Stomach (tissue), 9 donors: ENCODE data around the gene HCFC1R1. TPM values are rescaled to one million over a fixed set of nuclear protein-coding genes. Genes with fewer than 3 reads are reported as not detected.
A peak's percentile ranks its signal among the peaks of the same experiment; 100 is the strongest.

Experiments
- DNase-seq, 2 donors: peaks; one replicate each; pipeline versions ENCODE4 v3.0.0 to v3.0.0-alpha.2; 2013 to 2019
- H3K27ac ChIP-seq, 5 donors: fragments of 200-600 bp in 4 of 5; sonication (generic) in 4 of 5; one replicate each; pipeline ENCODE4 v1.5.1; 2013 to 2019; ENCODE audit warnings: mild to moderate bottlenecking in 1 of 5, moderate library complexity in 1 of 5
- H3K27me3 ChIP-seq, 3 donors: fragments of 200-600 bp; sonication (generic); one replicate each; pipeline ENCODE4 v1.5.1; 2017 to 2019; ENCODE audit warnings: mixed run types in 1 of 3
- H3K36me3 ChIP-seq, 4 donors: fragments of 200-600 bp; sonication (generic); 1 replicate in 3 of 4; 2 replicates in 1 of 4; pipeline ENCODE4 v1.5.1; 2016 to 2019
- H3K4me1 ChIP-seq, 4 donors: fragments of 200-600 bp; sonication (generic); one replicate each; pipeline ENCODE4 v1.5.1; 2016 to 2019
- H3K4me3 ChIP-seq, 4 donors: fragments of 200-600 bp; sonication (generic) in 3 of 4; one replicate each; pipeline ENCODE4 v1.5.1; 2016 to 2019; ENCODE audit warnings: mild to moderate bottlenecking in 1 of 4
- H3K9me3 ChIP-seq, 4 donors: fragments of 200-600 bp; sonication (generic); one replicate each; pipeline ENCODE4 v1.5.1; 2016 to 2019
- EP300 ChIP-seq: sonication (generic); formaldehyde crosslinking; IDR thresholded peaks from one replicate; pipeline ENCODE4 v1.6.1; 2017; ENCODE audit warnings: antibody characterized with exemption
- POLR2A ChIP-seq, 4 donors: fragments of 450-650 bp; IDR thresholded peaks; one replicate each; pipeline ENCODE4 v1.6.1; 2016; ENCODE audit warnings: antibody characterized with exemption in 4 of 4, control low read depth in 2 of 4, mild to moderate bottlenecking in 1 of 4, moderate library complexity in 1 of 4
- POLR2AphosphoS5 ChIP-seq, 3 donors: sonication (generic); formaldehyde crosslinking; IDR thresholded peaks; one replicate each; pipeline ENCODE4 v1.6.1; 2016; ENCODE audit warnings: antibody characterized with exemption in 3 of 3
- WGBS, 5 donors: extraction: QIAGEN DNeasy Blood & Tissue Kit in 3 of 5; methylation state at CpG; one replicate each; pipeline versions ENCODE4 v1.1.5 to v1.1.7; 2013 to 2018; 5-methylcytosine and 5-hydroxymethylcytosine counted together
- intact Hi-C: fragments of 100-400 bp; cut with DNase I; formaldehyde crosslinking; loops from one replicate; pipeline ENCODE4 v1.15.1; 2023; ENCODE audit warnings: low total_unique reads
- polyA plus RNA-seq, 3 donors: library from polyadenylated mRNA; stranded (reverse); fragments of 200-250 nt; gene quantifications; one replicate each; pipeline ENCODE4 v1.2.3, GENCODE V29; 2013
- total RNA-seq, 5 donors: library from RNA; depleted of rRNA; stranded (reverse); fragments of >200 nt; gene quantifications; one replicate each; pipeline versions ENCODE4 v1.1.0 to v1.2.3, GENCODE V29; 2014 to 2016
- TF ChIP-seq, protein P1 (sequence below), 7 experiments: fragments of 450-650 bp in 4 of 7; fragments of 200-600 bp in 3 of 7; sonication (generic) in 3 of 7; IDR thresholded peaks; one replicate each; pipeline ENCODE4 v1.5.1; 2016 to 2019; ENCODE audit warnings: antibody characterized with exemption in 7 of 7, control low read depth in 2 of 7, mild to moderate bottlenecking in 1 of 7
- donor health status: healthy with polysubstance abuse.
- donor health status: Bipolar disorder and iron deficiency.
- donor health status: healthy.

HCFC1R1 gene
- total and polyA plus RNA-seq, 8 donors = 11.0 to 128 (median 60.7) TPM

DNA sequence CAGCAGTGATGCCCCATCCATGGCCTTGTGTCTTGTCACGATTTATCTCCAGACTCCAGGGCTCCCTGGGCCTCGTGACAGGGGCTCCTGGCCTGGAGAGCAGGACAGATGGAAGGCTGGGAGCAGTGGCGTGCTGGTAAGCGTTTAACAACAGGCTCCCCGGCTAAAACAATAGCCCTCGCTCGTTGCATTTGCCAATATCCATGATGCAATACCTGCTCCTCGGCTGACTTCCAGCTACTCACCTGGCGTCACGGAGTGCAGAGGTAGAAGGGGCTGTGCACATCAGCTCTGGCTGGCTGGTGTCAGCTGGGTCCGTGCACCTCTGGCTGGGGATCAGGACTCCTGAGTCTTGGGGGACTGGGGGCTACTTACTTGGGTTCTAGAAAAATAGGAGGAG lies 14.5 kb upstream of the HCFC1R1 start:
- Histone ChIP-seq H3K4me1 (peaks cover 4 to 33% (median 28%) of the 10 kb centered on the region in 4 donors), H3K27ac (peak overlapping the region in 4 of 5 donors; percentile 10 to 59 (median 30)), H3K9me3 (no peaks in the 10 kb centered on the region), H3K27me3 (peaks cover 7 to 98% (median 65%) of the 10 kb centered on the region in 3 donors), H3K36me3 (no peaks in the 10 kb centered on the region), H3K4me3 (no peak overlapping the region)
- no peak for TF ChIP-seq EP300
- TF ChIP-seq, protein P1, sequence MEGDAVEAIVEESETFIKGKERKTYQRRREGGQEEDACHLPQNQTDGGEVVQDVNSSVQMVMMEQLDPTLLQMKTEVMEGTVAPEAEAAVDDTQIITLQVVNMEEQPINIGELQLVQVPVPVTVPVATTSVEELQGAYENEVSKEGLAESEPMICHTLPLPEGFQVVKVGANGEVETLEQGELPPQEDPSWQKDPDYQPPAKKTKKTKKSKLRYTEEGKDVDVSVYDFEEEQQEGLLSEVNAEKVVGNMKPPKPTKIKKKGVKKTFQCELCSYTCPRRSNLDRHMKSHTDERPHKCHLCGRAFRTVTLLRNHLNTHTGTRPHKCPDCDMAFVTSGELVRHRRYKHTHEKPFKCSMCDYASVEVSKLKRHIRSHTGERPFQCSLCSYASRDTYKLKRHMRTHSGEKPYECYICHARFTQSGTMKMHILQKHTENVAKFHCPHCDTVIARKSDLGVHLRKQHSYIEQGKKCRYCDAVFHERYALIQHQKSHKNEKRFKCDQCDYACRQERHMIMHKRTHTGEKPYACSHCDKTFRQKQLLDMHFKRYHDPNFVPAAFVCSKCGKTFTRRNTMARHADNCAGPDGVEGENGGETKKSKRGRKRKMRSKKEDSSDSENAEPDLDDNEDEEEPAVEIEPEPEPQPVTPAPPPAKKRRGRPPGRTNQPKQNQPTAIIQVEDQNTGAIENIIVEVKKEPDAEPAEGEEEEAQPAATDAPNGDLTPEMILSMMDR (IDR thresholded peaks at IDR 0.05) = no peak
- TF ChIP-seq POLR2AphosphoS5 (IDR thresholded peaks at IDR 0.05) = no peak
- no peak for TF ChIP-seq POLR2A (IDR thresholded peaks at IDR 0.05)
- peak; percentile 66 to 88 for DNase-seq
- intact Hi-C loops = no loop called here
- 13 to 35% (median 23%) methylated on average over 3 to 11 of the region's 11 CpGs for WGBS, 5 donors

DNA sequence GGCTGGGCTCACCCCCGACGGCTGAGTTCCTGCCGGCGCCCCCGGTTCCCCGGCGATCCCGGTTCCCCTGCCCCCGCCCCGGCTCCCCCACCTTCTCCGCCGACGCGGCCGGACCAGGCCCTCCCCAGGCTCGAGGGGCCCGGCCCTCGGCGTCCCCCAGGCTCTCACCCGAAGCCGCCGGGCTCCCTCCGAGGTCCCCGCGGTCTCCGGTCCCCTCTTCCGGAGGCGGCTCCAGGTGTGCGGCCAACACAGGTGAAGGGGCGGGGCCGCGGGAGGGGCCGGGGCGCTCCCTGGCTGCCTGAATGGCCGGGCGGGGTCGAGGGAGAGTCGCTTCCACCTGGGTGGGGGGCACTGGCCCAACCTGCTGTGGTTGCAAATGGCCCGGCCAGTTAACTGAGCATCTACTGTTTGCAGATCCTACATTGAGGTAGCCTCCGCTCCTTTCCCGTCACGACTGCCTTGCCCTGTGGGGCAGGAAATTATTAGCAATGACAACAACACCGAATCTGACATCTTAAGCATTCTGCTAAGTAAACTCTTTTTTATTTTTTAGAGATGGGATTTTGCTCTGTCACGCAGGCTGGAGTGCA lies 13.1 kb upstream of the HCFC1R1 start, which contains the start of gene BICDL2:
TSS of gene BICDL2 (minus strand) at position 219 of the 590 bp plus-strand sequence. CDS start 1,448 bp downstream, outside the sequence.
- Histone ChIP-seq H3K4me3 (peak within 1 kb of the TSS; percentile 45 to 56 (median 51)), H3K27ac (peak within 1 kb of the TSS; percentile 84 to 89 (median 85)), H3K4me1 (peaks cover 4 to 33% (median 30%) of the 10 kb centered on the region in 4 donors), H3K36me3 (no peaks in the 10 kb centered on the region), H3K27me3 (peaks cover 7 to 100% (median 65%) of the 10 kb centered on the region in 3 donors), H3K9me3 (no peaks in the 10 kb centered on the region)
- DNase-seq = peak; percentile 74 to 83
- TF ChIP-seq, protein P1 (IDR thresholded peaks at IDR 0.05) = no peak
- peak in 2 of 3 donors; percentile 51 to 60 for TF ChIP-seq POLR2AphosphoS5 (IDR thresholded peaks at IDR 0.05)
- no peak for TF ChIP-seq EP300
- intact Hi-C loops = no loop called here
- 3 to 16% (median 5%) methylated on average over 8 to 44 of the region's 44 CpGs for WGBS, 5 donors

DNA sequence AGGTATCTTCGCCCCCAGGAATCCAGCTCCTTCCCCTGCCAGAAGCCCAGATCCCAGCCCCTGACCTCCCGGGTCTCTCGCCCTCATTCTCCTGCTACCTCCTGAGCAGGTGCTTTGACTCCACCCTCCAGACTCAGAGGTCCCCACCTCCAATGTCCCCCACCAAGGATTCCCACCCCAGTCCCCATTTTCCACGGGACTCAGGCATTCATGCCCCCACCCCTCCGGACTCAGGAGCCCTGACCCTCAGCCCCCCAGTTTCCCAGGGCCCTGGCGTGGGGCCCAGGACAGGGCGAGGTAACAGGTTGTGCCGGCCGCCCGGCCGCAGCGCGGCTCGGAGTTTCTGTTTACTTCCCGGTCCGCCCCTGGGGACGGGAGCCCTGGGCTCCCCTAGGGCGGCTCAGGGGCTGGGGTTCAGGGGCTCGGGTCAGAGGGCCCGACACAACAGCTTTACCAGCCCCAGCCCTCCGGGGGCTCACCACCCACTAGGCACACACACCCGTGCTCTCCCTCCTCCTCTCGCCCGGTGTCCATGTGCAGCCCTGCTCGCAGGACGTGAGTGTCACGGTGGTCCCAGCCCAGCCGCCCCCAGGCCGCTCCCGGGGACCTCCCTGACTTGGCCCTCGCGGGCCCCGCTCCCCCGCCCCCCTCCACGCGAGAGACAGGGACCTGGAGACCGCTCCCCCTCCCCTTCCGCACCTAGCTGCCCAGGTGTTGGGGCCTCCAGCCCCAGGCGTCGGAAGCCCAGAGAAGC lies 12.4 kb upstream of the HCFC1R1 start:
- 0 to 3% (median 2%) methylated on average over 11 to 40 of the region's 40 CpGs for WGBS, 5 donors
- Histone ChIP-seq H3K27me3 (peaks cover 7 to 100% (median 63%) of the 10 kb centered on the region in 3 donors), H3K4me1 (peaks cover 4 to 38% (median 34%) of the 10 kb centered on the region in 4 donors), H3K36me3 (no peaks in the 10 kb centered on the region), H3K9me3 (no peaks in the 10 kb centered on the region), H3K4me3 (peak overlapping the region; percentile 45 to 56 (median 51)), H3K27ac (peak overlapping the region; percentile 84 to 89 (median 85))
- DNase-seq = peak; percentile 75 to 79
- TF ChIP-seq POLR2AphosphoS5 (IDR thresholded peaks at IDR 0.05) = peak in 2 of 3 donors; percentile 28 to 43
- TF ChIP-seq POLR2A (IDR thresholded peaks at IDR 0.05) = no peak
- intact Hi-C loops = no loop called here

DNA sequence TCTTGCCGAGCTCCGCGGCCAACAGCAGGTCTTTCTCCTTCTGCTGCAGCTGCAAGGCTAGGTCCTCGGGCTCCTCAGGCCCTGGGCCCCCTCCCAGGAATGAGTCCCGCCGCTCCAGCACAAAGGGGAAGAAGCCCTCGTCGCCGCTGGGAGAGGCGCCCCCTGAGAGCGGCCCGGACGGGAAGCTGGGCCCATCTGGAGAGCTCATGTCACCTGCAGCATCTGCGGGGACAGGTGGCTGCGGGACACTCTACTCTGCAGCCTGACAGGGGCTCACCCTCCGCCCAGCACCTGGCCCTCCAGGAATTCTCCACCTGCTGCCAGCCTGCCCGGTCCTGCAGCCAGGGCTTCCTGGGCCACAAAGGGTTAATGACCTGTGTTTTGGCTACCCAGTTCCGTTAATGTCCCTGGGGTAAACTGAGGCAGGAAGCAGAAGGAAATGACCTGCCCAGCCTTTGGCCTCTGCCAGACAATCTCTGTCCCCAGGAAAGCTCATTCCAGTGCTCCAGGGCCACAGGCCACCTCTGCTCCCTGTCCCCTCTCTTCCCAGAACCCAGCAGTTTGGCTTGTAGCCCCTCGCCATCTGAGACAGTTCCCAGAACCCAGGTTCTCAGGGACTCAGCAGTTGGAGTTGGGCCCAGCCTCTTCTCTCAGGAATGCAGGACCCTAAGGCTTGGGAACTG lies 11.7 kb upstream of the HCFC1R1 start:
- H3K27me3 ChIP-seq = peaks cover 8 to 100% (median 66%) of the 10 kb centered on the region in 3 donors
- peaks cover 0 to 4% (median 0%) of the 10 kb centered on the region in 4 donors for H3K36me3 ChIP-seq
- H3K4me1 ChIP-seq = peaks cover 4 to 40% (median 34%) of the 10 kb centered on the region in 4 donors
- DNase-seq = no peak
- intact Hi-C loops = no loop called here
- H3K4me3 ChIP-seq = peak overlapping the region; percentile 45 to 56 (median 51)
- no peaks in the 10 kb centered on the region for H3K9me3 ChIP-seq
- TF ChIP-seq POLR2A (IDR thresholded peaks at IDR 0.05) = no peak
- TF ChIP-seq POLR2AphosphoS5 (IDR thresholded peaks at IDR 0.05) = no peak
- no peak for TF ChIP-seq EP300
- TF ChIP-seq, protein P1 (IDR thresholded peaks at IDR 0.05) = no peak
- WGBS, 5 donors = 51 to 66% (median 52%) methylated on average over 9 to 19 of the region's 19 CpGs
- H3K27ac ChIP-seq = peak overlapping the region; percentile 84 to 89 (median 85)
